ENCODE data around the gene EXTL2.

Gene EXTL2

DNA sequence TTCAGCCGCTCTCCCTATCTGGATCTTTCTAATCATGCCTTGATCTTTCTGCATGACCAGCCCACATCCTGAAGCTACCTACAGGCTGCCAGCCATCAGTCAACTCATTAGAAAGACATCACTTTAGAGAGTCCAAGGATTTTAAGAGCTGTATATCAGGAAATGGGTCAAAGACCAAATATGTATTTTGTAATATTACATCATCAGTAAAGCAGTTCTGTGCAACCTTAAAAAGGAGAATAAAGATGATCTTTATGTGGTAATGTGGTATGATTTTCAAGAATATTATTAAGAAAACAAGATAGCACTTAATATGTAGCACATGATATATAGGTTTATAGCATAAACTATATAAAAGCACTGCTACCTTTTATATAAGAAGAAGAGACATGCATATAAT lies 48.9 kb upstream of the EXTL2 start:
- Histone ChIP-seq H3K4me1 (ENCODE audit: control insufficient read depth, insufficient read depth, low read length) (no peaks in the 10 kb centered on the region), H3K9me3 (ENCODE audit: control insufficient read depth, insufficient read depth, low read depth, low read length) (no peaks in the 10 kb centered on the region), H3K36me3 (ENCODE audit: control insufficient read depth in 2 of 2, insufficient read depth in 1 of 2, low read length in 2 of 2) (peaks cover 0 to 28% of the 10 kb centered on the region in 2 experiments; a peak in 1 of 3 replicates), H3K27ac (ENCODE audit: extremely low read depth, low read depth, low read length) (no peak overlapping the region), H3K4me3 (ENCODE audit: low read depth, low read length) (no peak overlapping the region)
- POLR2A ChIA-PET = no interaction called here
- TF ChIP-seq ZNF510 (tag by site-specific recombination; IDR thresholded peaks at IDR 0.05; ENCODE audit: insufficient replicate concordance) = no peak
- TF ChIP-seq, protein P1, sequence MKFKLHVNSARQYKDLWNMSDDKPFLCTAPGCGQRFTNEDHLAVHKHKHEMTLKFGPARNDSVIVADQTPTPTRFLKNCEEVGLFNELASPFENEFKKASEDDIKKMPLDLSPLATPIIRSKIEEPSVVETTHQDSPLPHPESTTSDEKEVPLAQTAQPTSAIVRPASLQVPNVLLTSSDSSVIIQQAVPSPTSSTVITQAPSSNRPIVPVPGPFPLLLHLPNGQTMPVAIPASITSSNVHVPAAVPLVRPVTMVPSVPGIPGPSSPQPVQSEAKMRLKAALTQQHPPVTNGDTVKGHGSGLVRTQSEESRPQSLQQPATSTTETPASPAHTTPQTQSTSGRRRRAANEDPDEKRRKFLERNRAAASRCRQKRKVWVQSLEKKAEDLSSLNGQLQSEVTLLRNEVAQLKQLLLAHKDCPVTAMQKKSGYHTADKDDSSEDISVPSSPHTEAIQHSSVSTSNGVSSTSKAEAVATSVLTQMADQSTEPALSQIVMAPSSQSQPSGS (tag by site-specific recombination; IDR thresholded peaks at IDR 0.05; ENCODE audit: low read depth) = 0 out of 2 replicates have a peak, but pooled peaks have one; percentile 21
- TF ChIP-seq ZNF426 (tag by site-specific recombination; IDR thresholded peaks at IDR 0.05) = no peak
- TF ChIP-seq, protein P2, sequence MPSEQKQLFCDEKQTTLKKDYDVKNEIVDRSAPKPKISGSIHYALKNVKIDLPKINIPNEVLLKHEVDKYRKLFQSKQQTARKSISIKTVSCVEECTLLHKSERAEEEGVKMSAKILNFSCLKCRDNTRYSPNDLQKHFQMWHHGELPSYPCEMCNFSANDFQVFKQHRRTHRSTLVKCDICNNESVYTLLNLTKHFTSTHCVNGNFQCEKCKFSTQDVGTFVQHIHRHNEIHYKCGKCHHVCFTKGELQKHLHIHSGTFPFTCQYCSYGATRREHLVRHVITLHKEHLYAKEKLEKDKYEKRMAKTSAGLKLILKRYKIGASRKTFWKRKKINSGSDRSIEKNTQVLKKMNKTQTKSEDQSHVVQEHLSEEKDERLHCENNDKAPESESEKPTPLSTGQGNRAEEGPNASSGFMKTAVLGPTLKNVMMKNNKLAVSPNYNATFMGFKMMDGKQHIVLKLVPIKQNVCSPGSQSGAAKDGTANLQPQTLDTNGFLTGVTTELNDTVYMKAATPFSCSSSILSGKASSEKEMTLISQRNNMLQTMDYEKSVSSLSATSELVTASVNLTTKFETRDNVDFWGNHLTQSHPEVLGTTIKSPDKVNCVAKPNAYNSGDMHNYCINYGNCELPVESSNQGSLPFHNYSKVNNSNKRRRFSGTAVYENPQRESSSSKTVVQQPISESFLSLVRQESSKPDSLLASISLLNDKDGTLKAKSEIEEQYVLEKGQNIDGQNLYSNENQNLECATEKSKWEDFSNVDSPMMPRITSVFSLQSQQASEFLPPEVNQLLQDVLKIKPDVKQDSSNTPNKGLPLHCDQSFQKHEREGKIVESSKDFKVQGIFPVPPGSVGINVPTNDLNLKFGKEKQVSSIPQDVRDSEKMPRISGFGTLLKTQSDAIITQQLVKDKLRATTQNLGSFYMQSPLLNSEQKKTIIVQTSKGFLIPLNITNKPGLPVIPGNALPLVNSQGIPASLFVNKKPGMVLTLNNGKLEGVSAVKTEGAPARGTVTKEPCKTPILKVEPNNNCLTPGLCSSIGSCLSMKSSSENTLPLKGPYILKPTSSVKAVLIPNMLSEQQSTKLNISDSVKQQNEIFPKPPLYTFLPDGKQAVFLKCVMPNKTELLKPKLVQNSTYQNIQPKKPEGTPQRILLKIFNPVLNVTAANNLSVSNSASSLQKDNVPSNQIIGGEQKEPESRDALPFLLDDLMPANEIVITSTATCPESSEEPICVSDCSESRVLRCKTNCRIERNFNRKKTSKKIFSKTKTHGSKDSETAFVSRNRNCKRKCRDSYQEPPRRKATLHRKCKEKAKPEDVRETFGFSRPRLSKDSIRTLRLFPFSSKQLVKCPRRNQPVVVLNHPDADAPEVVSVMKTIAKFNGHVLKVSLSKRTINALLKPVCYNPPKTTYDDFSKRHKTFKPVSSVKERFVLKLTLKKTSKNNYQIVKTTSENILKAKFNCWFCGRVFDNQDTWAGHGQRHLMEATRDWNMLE (tag by site-specific recombination; conservative IDR thresholded peaks at IDR 0.05; ENCODE audit: low read depth) = no peak
- CTCF ChIA-PET = interaction anchor here (1.3 kb wide), 1 partner anchor 295 kb away, joined by 4 read pairs; no protein-coding TSS in a partner anchor

DNA sequence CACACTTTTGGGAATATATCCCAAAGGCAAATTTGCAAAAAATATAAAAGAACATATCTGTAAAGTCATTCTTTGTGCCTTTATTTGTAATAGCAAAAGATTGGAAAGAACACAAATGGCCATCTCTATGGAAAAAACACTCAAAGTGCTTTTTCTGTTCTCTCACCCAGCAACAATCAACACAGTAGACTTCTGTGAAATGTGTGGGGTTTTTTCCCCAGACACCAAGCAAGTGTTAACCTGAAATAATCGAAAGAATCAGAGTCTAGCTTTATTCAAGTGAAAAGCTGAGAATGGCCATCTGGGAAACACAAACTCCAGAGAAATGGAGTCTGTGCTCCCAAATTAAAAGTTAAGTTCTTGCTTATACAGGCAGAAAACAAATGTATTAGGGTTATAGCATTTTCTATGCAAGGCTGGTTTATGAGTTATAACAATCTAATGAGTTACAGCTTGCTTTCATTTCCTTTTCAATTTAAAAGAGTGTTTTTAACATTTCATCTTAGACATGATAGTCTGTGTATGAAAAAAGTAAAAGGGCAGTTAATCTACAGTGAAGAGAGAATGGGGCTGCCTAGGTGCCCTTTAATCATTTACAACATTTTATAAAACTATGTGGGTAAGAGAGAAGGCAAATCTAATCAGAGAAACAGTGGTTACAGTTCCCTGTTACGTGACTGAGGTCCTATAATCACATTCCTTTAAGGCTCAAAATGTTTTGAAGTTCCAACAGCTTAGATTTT lies 47.8 kb upstream of the EXTL2 start:
- no peak overlapping the region for H3K27ac ChIP-seq (ENCODE audit: extremely low read depth, low read depth, low read length)
- H3K4me1 ChIP-seq (ENCODE audit: control insufficient read depth, insufficient read depth, low read length) = no peaks in the 10 kb centered on the region
- ChIA-PET CTCF (no interaction called here), POLR2A (no interaction called here)
- H3K36me3 ChIP-seq (ENCODE audit: control insufficient read depth in 2 of 2, insufficient read depth in 1 of 2, low read length in 2 of 2) = peaks cover 0 to 34% of the 10 kb centered on the region in 2 experiments; a peak in 1 of 3 replicates
- H3K4me3 ChIP-seq (ENCODE audit: low read depth, low read length) = no peak overlapping the region
- no peaks in the 10 kb centered on the region for H3K9me3 ChIP-seq (ENCODE audit: control insufficient read depth, insufficient read depth, low read depth, low read length)
- TF ChIP-seq ZNF76 (tag by site-specific recombination; IDR thresholded peaks at IDR 0.05; ENCODE audit: borderline replicate concordance, low read depth) (no peak), ZNF16 (tag by site-specific recombination; IDR thresholded peaks at IDR 0.05; ENCODE audit: low read depth) (no peak), YY1 (tag by site-specific recombination; IDR thresholded peaks at IDR 0.05) (no peak), ZNF560 (tag by site-specific recombination; IDR thresholded peaks at IDR 0.05; ENCODE audit: borderline replicate concordance) (no peak), ZNF549 (tag by site-specific recombination; IDR thresholded peaks at IDR 0.05) (no peak), KLF9 (tag by site-specific recombination; IDR thresholded peaks at IDR 0.05; ENCODE audit: low read depth) (no peak), ZSCAN23 (tag by site-specific recombination; IDR thresholded peaks at IDR 0.05) (no peak), ZEB2 (tag by site-specific recombination; IDR thresholded peaks at IDR 0.05) (no peak), ZFHX2 (tag by site-specific recombination; conservative IDR thresholded peaks at IDR 0.05) (no peak), ZNF239 (tag by site-specific recombination; IDR thresholded peaks at IDR 0.05) (no peak), RBAK (tag by site-specific recombination; IDR thresholded peaks at IDR 0.05) (no peak), ZNF37A (tag by site-specific recombination; IDR thresholded peaks at IDR 0.05) (no peak), ZNF600 (tag by site-specific recombination; IDR thresholded peaks at IDR 0.05) (no peak)
- TF ChIP-seq, protein P3, sequence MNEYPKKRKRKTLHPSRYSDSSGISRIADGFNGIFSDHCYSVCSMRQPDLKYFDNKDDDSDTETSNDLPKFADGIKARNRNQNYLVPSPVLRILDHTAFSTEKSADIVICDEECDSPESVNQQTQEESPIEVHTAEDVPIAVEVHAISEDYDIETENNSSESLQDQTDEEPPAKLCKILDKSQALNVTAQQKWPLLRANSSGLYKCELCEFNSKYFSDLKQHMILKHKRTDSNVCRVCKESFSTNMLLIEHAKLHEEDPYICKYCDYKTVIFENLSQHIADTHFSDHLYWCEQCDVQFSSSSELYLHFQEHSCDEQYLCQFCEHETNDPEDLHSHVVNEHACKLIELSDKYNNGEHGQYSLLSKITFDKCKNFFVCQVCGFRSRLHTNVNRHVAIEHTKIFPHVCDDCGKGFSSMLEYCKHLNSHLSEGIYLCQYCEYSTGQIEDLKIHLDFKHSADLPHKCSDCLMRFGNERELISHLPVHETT (tag by site-specific recombination; IDR thresholded peaks at IDR 0.05) = no peak
- TF ChIP-seq, protein P4, sequence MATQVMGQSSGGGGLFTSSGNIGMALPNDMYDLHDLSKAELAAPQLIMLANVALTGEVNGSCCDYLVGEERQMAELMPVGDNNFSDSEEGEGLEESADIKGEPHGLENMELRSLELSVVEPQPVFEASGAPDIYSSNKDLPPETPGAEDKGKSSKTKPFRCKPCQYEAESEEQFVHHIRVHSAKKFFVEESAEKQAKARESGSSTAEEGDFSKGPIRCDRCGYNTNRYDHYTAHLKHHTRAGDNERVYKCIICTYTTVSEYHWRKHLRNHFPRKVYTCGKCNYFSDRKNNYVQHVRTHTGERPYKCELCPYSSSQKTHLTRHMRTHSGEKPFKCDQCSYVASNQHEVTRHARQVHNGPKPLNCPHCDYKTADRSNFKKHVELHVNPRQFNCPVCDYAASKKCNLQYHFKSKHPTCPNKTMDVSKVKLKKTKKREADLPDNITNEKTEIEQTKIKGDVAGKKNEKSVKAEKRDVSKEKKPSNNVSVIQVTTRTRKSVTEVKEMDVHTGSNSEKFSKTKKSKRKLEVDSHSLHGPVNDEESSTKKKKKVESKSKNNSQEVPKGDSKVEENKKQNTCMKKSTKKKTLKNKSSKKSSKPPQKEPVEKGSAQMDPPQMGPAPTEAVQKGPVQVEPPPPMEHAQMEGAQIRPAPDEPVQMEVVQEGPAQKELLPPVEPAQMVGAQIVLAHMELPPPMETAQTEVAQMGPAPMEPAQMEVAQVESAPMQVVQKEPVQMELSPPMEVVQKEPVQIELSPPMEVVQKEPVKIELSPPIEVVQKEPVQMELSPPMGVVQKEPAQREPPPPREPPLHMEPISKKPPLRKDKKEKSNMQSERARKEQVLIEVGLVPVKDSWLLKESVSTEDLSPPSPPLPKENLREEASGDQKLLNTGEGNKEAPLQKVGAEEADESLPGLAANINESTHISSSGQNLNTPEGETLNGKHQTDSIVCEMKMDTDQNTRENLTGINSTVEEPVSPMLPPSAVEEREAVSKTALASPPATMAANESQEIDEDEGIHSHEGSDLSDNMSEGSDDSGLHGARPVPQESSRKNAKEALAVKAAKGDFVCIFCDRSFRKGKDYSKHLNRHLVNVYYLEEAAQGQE (tag by site-specific recombination; IDR thresholded peaks at IDR 0.05) = no peak
- TF ChIP-seq, protein P5, sequence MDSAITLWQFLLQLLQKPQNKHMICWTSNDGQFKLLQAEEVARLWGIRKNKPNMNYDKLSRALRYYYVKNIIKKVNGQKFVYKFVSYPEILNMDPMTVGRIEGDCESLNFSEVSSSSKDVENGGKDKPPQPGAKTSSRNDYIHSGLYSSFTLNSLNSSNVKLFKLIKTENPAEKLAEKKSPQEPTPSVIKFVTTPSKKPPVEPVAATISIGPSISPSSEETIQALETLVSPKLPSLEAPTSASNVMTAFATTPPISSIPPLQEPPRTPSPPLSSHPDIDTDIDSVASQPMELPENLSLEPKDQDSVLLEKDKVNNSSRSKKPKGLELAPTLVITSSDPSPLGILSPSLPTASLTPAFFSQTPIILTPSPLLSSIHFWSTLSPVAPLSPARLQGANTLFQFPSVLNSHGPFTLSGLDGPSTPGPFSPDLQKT (IDR thresholded peaks at IDR 0.05; ENCODE audit: borderline replicate concordance, low read depth, low read length) = no peak
